H9 (cell line): ENCODE results near the gene SPDYA. TPM values are rescaled to one million over a fixed set of nuclear protein-coding genes. Genes with fewer than 3 reads are reported as not detected.

Experiments
- DNase-seq: peaks from one replicate; pipeline ENCODE4 v3.0.0-alpha.2; 2017
- H2AFZ ChIP-seq: one replicate; pipeline ENCODE4 v1.6.1; 2013; ENCODE audit warnings: mild to moderate bottlenecking, low read length, control low read depth, moderate library complexity
- H2AK5ac ChIP-seq: 2 replicates; pipeline ENCODE4 v1.6.1; 2013; ENCODE audit warnings: low read length, control low read depth, mixed read lengths; ENCODE audit not compliant: insufficient read length
- H2BK120ac ChIP-seq: one replicate; pipeline ENCODE4 v1.6.1; 2013; ENCODE audit warnings: low read depth, mild to moderate bottlenecking, low read length, control low read depth, inconsistent platforms; ENCODE audit not compliant: poor library complexity, severe bottlenecking
- H2BK12ac ChIP-seq: 2 replicates; pipeline ENCODE4 v1.6.1; 2013; ENCODE audit warnings: low read length, control low read depth, mixed read lengths, low read depth; ENCODE audit not compliant: insufficient read length
- H2BK15ac ChIP-seq: 2 replicates; pipeline ENCODE4 v1.6.1; 2013; ENCODE audit warnings: low read depth, low read length, control low read depth
- H2BK20ac ChIP-seq: one replicate; pipeline ENCODE4 v1.6.1; 2013; ENCODE audit warnings: low read depth, mild to moderate bottlenecking, low read length, control low read depth, inconsistent platforms; ENCODE audit not compliant: poor library complexity, severe bottlenecking
- H2BK5ac ChIP-seq: 2 replicates; pipeline ENCODE4 v1.6.1; 2013; ENCODE audit warnings: low read length, control low read depth, mixed read lengths; ENCODE audit not compliant: insufficient read length
- H3K14ac ChIP-seq: 2 replicates; pipeline ENCODE4 v1.6.1; 2013; ENCODE audit warnings: low read length, control low read depth; ENCODE audit not compliant: insufficient read depth
- H3K18ac ChIP-seq: 2 replicates; pipeline ENCODE4 v1.6.1; 2013; ENCODE audit warnings: low read depth, mild to moderate bottlenecking, mixed read lengths, low read length, control low read depth; ENCODE audit not compliant: insufficient read length
- H3K23ac ChIP-seq: 2 replicates; pipeline ENCODE4 v1.6.1; 2013; ENCODE audit warnings: low read length, control low read depth, mixed read lengths, low read depth; ENCODE audit not compliant: insufficient read length
- H3K23me2 ChIP-seq: 2 replicates; pipeline ENCODE4 v1.6.1; 2013; ENCODE audit warnings: low read depth, mild to moderate bottlenecking, mixed read lengths, low read length, control low read depth; ENCODE audit not compliant: insufficient read length, poor library complexity, severe bottlenecking
- H3K27ac ChIP-seq: 2 replicates; pipeline ENCODE4 v1.5.1; 2013; ENCODE audit warnings: low read length, control low read depth, mixed read lengths, low read depth; ENCODE audit not compliant: insufficient read length
- H3K27me3 ChIP-seq: 2 replicates; pipeline ENCODE4 v1.6.1; 2013; ENCODE audit warnings: low read length, control low read depth, inconsistent platforms; ENCODE audit not compliant: insufficient read depth
- H3K4ac ChIP-seq: 2 replicates; pipeline ENCODE4 v1.6.1; 2013; ENCODE audit warnings: low read depth, mild to moderate bottlenecking, control low read depth, inconsistent platforms, low read length, moderate library complexity
- H3K4me1 ChIP-seq: 2 replicates; pipeline ENCODE4 v1.6.1; 2013; ENCODE audit warnings: low read length, control low read depth, inconsistent platforms; ENCODE audit not compliant: insufficient read depth
- H3K4me2 ChIP-seq: 2 replicates; pipeline ENCODE4 v1.6.1; 2013; ENCODE audit warnings: low read length, control low read depth, mixed read lengths; ENCODE audit not compliant: insufficient read length, insufficient read depth
- H3K56ac ChIP-seq: 2 replicates; pipeline ENCODE4 v1.6.1; 2013; ENCODE audit warnings: low read depth, mild to moderate bottlenecking, mixed read lengths, low read length, control low read depth; ENCODE audit not compliant: insufficient read length
- H3K79me1 ChIP-seq: 2 replicates; pipeline ENCODE4 v1.6.1; 2013; ENCODE audit warnings: low read depth, mild to moderate bottlenecking, moderate library complexity, low read length, control low read depth, inconsistent platforms; ENCODE audit not compliant: insufficient read depth, poor library complexity, severe bottlenecking
- H3K79me2 ChIP-seq: 2 replicates; pipeline ENCODE4 v1.6.1; 2013; ENCODE audit warnings: low read length, control low read depth, inconsistent platforms; ENCODE audit not compliant: insufficient read depth
- H3K9ac ChIP-seq: 2 replicates; pipeline ENCODE4 v1.6.1; 2013; ENCODE audit warnings: low read length, control low read depth, mixed read lengths; ENCODE audit not compliant: insufficient read length; ENCODE audit errors: extremely low read depth
- H3K9me3 ChIP-seq: one replicate; pipeline ENCODE4 v1.6.1; 2013; ENCODE audit warnings: low read depth, low read length, inconsistent platforms; ENCODE audit not compliant: control insufficient read depth
- H3T11ph ChIP-seq: one replicate; pipeline ENCODE4 v1.6.1; 2013; ENCODE audit warnings: mild to moderate bottlenecking, low read length, control low read depth, inconsistent platforms
- H4K20me1 ChIP-seq: one replicate; pipeline ENCODE4 v1.6.1; 2013; ENCODE audit not compliant: control insufficient read depth, insufficient read length, insufficient read depth
- H4K5ac ChIP-seq: 2 replicates; pipeline ENCODE4 v1.6.1; 2013; ENCODE audit warnings: low read depth, mild to moderate bottlenecking, mixed read lengths, low read length, control low read depth; ENCODE audit not compliant: insufficient read length
- H4K8ac ChIP-seq: replicated peaks from 2 replicates; pipeline ENCODE4 v1.6.1; 2013; ENCODE audit warnings: low read length, control low read depth, mixed read lengths, low read depth; ENCODE audit not compliant: insufficient read length
- H4K91ac ChIP-seq: 2 replicates; pipeline ENCODE4 v1.6.1; 2013; ENCODE audit warnings: low read depth, mild to moderate bottlenecking, moderate library complexity, mixed read lengths, low read length, control low read depth; ENCODE audit not compliant: insufficient read length
- H3K27ac Mint-ChIP-seq, 3 experiments: 2 replicates in 2 of 3; 3 replicates in 1 of 3; pipeline ENCODE4 v1.8.0; 2020 to 2021; ENCODE audit warnings: mixed read lengths in 3 of 3, mild to moderate bottlenecking in 1 of 3, moderate library complexity in 1 of 3
- H3K27me3 Mint-ChIP-seq: 2 replicates; pipeline ENCODE4 v1.8.0; 2021; ENCODE audit warnings: low read depth, mild to moderate bottlenecking, moderate library complexity, mixed read lengths
- H3K36me3 Mint-ChIP-seq, 3 experiments: 2 replicates in 2 of 3; 3 replicates in 1 of 3; pipeline ENCODE4 v1.8.0; 2020 to 2021; ENCODE audit warnings: low read depth in 3 of 3, mixed read lengths in 3 of 3; ENCODE audit not compliant: insufficient read depth in 1 of 3
- H3K4me1 Mint-ChIP-seq, 2 experiments: 2 replicates each; pipeline ENCODE4 v1.8.0; 2020; ENCODE audit warnings: mixed read lengths in 2 of 2
- H3K4me3 Mint-ChIP-seq, 2 experiments: 2 replicates in 1 of 2; 3 replicates in 1 of 2; pipeline ENCODE4 v1.8.0; 2020 to 2021; ENCODE audit warnings: mild to moderate bottlenecking in 2 of 2, mixed read lengths in 2 of 2, moderate library complexity in 1 of 2
- H3K9me3 Mint-ChIP-seq, 2 experiments: 2 replicates in 1 of 2; 3 replicates in 1 of 2; pipeline ENCODE4 v1.8.0; 2020; ENCODE audit warnings: mild to moderate bottlenecking in 2 of 2, mixed read lengths in 2 of 2, moderate library complexity in 1 of 2
- WGBS: extraction: QIAGEN DNeasy Blood & Tissue Kit; methylation state at CpG from one replicate; pipeline ENCODE4 v1.1.7; 2013; ENCODE audit warnings: missing lambda C conversion rate, low lambda C conversion rate, mixed read lengths; ENCODE audit not compliant: insufficient read length; ENCODE audit errors: extremely low coverage; 5-methylcytosine and 5-hydroxymethylcytosine counted together
- total RNA-seq: library from RNA; stranded (reverse); gene quantifications from 2 replicates; pipeline ENCODE4 v1.2.1, GENCODE V29; 2021
- TF ChIP-seq, protein P1 (sequence below): fragments of 200-600 bp; sonication (generic); conservative IDR thresholded peaks from 3 replicates; pipeline ENCODE4 v1.8.0; 2021; ENCODE audit warnings: antibody characterized with exemption, mild to moderate bottlenecking

Gene SPDYA
- total RNA-seq, 1 experiment from 2014 or later = 0.52 TPM

- Mint-ChIP-seq H3K27ac (peak within 1 kb of the TSS; percentile 86 to 98 (median 98)), H3K36me3 (peaks cover 0 to 8% (median 8%) of the 10 kb centered on the region in 3 experiments; a peak in 6 of 7 replicates), H3K27me3 (peaks cover 11% of the 10 kb centered on the region), H3K9me3 (no peaks in the 10 kb centered on the region), H3K4me3 (peak within 1 kb of the TSS; percentile 98), H3K4me1 (peaks cover 11 to 13% of the 10 kb centered on the region in 2 experiments)
- peak within 1 kb of the TSS; percentile 98 for H3K4me2 ChIP-seq
- H2BK120ac ChIP-seq = no peak within 1 kb of the TSS
- H3K27ac ChIP-seq = no peak within 1 kb of the TSS
- H3K14ac ChIP-seq = peak within 1 kb of the TSS; percentile 61; the same call in 1 of the 2 replicates
- H3K4me1 ChIP-seq = no peaks in the 10 kb centered on the region; the same call in 1 of the 2 replicates
- no peak within 1 kb of the TSS for H2BK12ac ChIP-seq
- H4K20me1 ChIP-seq = no peaks in the 10 kb centered on the region
- peaks cover 3% of the 10 kb centered on the region for H3K23me2 ChIP-seq
- H3K9me3 ChIP-seq = no peaks in the 10 kb centered on the region
- peak within 1 kb of the TSS; percentile 19 for H3K18ac ChIP-seq
- no peak within 1 kb of the TSS for H4K91ac ChIP-seq
- H2AK5ac ChIP-seq = no peak within 1 kb of the TSS
- no peak within 1 kb of the TSS for H2BK5ac ChIP-seq
- H3K56ac ChIP-seq = no peak within 1 kb of the TSS
- H3K23ac ChIP-seq = no peak within 1 kb of the TSS
- no peak within 1 kb of the TSS for H3T11ph ChIP-seq
- H2BK15ac ChIP-seq = no peak within 1 kb of the TSS
- peak within 1 kb of the TSS; percentile 92 for H3K9ac ChIP-seq
- H2AFZ ChIP-seq = no peak within 1 kb of the TSS
- no peak within 1 kb of the TSS for H3K4ac ChIP-seq
- H3K79me1 ChIP-seq = peaks cover 2% of the 10 kb centered on the region
- H3K27me3 ChIP-seq = no peaks in the 10 kb centered on the region
- H3K79me2 ChIP-seq = peaks cover 15% of the 10 kb centered on the region; the same call in 1 of the 2 replicates
- no CpG with 5 or more reads among the region's 57 CpGs for WGBS
- no peak within 1 kb of the TSS for H4K8ac ChIP-seq
- no peak within 1 kb of the TSS for H2BK20ac ChIP-seq
- peak; percentile 97 for DNase-seq
- TF ChIP-seq, protein P1, sequence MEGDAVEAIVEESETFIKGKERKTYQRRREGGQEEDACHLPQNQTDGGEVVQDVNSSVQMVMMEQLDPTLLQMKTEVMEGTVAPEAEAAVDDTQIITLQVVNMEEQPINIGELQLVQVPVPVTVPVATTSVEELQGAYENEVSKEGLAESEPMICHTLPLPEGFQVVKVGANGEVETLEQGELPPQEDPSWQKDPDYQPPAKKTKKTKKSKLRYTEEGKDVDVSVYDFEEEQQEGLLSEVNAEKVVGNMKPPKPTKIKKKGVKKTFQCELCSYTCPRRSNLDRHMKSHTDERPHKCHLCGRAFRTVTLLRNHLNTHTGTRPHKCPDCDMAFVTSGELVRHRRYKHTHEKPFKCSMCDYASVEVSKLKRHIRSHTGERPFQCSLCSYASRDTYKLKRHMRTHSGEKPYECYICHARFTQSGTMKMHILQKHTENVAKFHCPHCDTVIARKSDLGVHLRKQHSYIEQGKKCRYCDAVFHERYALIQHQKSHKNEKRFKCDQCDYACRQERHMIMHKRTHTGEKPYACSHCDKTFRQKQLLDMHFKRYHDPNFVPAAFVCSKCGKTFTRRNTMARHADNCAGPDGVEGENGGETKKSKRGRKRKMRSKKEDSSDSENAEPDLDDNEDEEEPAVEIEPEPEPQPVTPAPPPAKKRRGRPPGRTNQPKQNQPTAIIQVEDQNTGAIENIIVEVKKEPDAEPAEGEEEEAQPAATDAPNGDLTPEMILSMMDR = no peak
- H4K5ac ChIP-seq = no peak within 1 kb of the TSS
These were observed 59.7 kb downstream of the SPDYA start, which contains the start of gene TRMT61B for GRCh38 chr2:28870146-28870891. TRMT61B (minus strand) TSS chr2:28870309; CDS start chr2:28870277, 32 bp downstream.
